ENCODE measurements around the gene ENTPD3. TPM values are rescaled to one million over a fixed set of nuclear protein-coding genes. Genes with fewer than 3 reads are reported as not detected.
A peak's percentile ranks its signal among the peaks of the same experiment; 100 is the strongest.

ENTPD3 gene
- total RNA-seq, 1 experiment from 2014 or later: 4.0 TPM

- H3K27ac Mint-ChIP-seq (ENCODE audit: unreplicated experiment): no peak overlapping the region
- H3K9me3 Mint-ChIP-seq (ENCODE audit: low read depth, unreplicated experiment): no peaks in the 10 kb centered on the region
- no peaks in the 10 kb centered on the region for H3K4me1 Mint-ChIP-seq (ENCODE audit: low read depth, unreplicated experiment)
- no peak for TF ChIP-seq CTCF (IDR thresholded peaks at IDR 0.05; ENCODE audit: unreplicated experiment)
- no TSS peak for BruUV-seq (replicated peaks)
- peaks cover 12% of the 10 kb centered on the region for H3K36me3 Mint-ChIP-seq (ENCODE audit: insufficient read depth, unreplicated experiment)
- no peak overlapping the region for H3K4me3 Mint-ChIP-seq (ENCODE audit: low read depth, unreplicated experiment)
- intact Hi-C loops (cut with micrococcal nuclease; ENCODE audit: unreplicated experiment): no loop called here
- no peak for DNase-seq
- CTCF ChIA-PET: no interaction called here
- H3K27me3 Mint-ChIP-seq (ENCODE audit: unreplicated experiment): no peaks in the 10 kb centered on the region
These were observed 4.9 kb upstream of the ENTPD3 start for GRCh38 chr3:40381904-40382616.

- H3K27me3 Mint-ChIP-seq (ENCODE audit: unreplicated experiment): no peaks in the 10 kb centered on the region
- DNase-seq: no peak
- TF ChIP-seq CTCF (IDR thresholded peaks at IDR 0.05; ENCODE audit: unreplicated experiment): no peak
- intact Hi-C loops (cut with micrococcal nuclease; ENCODE audit: unreplicated experiment): no loop called here
- CTCF ChIA-PET: no interaction called here
- no peaks in the 10 kb centered on the region for H3K9me3 Mint-ChIP-seq (ENCODE audit: low read depth, unreplicated experiment)
- no peak overlapping the region for H3K4me3 Mint-ChIP-seq (ENCODE audit: low read depth, unreplicated experiment)
- H3K27ac Mint-ChIP-seq (ENCODE audit: unreplicated experiment): no peak overlapping the region
- no TSS peak for BruUV-seq (replicated peaks)
- H3K36me3 Mint-ChIP-seq (ENCODE audit: insufficient read depth, unreplicated experiment): peaks cover 16% of the 10 kb centered on the region
- H3K4me1 Mint-ChIP-seq (ENCODE audit: low read depth, unreplicated experiment): no peaks in the 10 kb centered on the region
These were observed 4.4 kb upstream of the ENTPD3 start for GRCh38 chr3:40382617-40382979.

GRCh38 chr3:40386213-40386612 is 771 bp upstream of the ENTPD3 start:
- TF ChIP-seq CTCF (IDR thresholded peaks at IDR 0.05; ENCODE audit: unreplicated experiment): no peak
- Mint-ChIP-seq H3K36me3 (ENCODE audit: insufficient read depth, unreplicated experiment) (peaks cover 16% of the 10 kb centered on the region), H3K27me3 (ENCODE audit: unreplicated experiment) (no peaks in the 10 kb centered on the region), H3K9me3 (ENCODE audit: low read depth, unreplicated experiment) (no peaks in the 10 kb centered on the region), H3K4me3 (ENCODE audit: low read depth, unreplicated experiment) (peak overlapping the region; percentile 81), H3K27ac (ENCODE audit: unreplicated experiment) (no peak overlapping the region), H3K4me1 (ENCODE audit: low read depth, unreplicated experiment) (peaks cover 13% of the 10 kb centered on the region)
- BruUV-seq (replicated peaks): no TSS peak
- intact Hi-C loops (cut with micrococcal nuclease; ENCODE audit: unreplicated experiment): no loop called here
- no peak for DNase-seq
- CTCF ChIA-PET: interaction anchor here (0.7 kb wide), 1 partner anchor 1471 kb away, joined by 4 read pairs; no protein-coding TSS in a partner anchor

- DNase-seq: no peak
- no peaks in the 10 kb centered on the region for H3K9me3 Mint-ChIP-seq (ENCODE audit: low read depth, unreplicated experiment)
- no peak for TF ChIP-seq CTCF (IDR thresholded peaks at IDR 0.05; ENCODE audit: unreplicated experiment)
- no peaks in the 10 kb centered on the region for H3K27me3 Mint-ChIP-seq (ENCODE audit: unreplicated experiment)
- intact Hi-C loops (cut with micrococcal nuclease; ENCODE audit: unreplicated experiment): no loop called here
- no TSS peak for BruUV-seq (replicated peaks)
- no peak overlapping the region for H3K27ac Mint-ChIP-seq (ENCODE audit: unreplicated experiment)
- peaks cover 13% of the 10 kb centered on the region for H3K4me1 Mint-ChIP-seq (ENCODE audit: low read depth, unreplicated experiment)
- peak overlapping the region; percentile 81 for H3K4me3 Mint-ChIP-seq (ENCODE audit: low read depth, unreplicated experiment)
- CTCF ChIA-PET: no interaction called here
- peaks cover 16% of the 10 kb centered on the region for H3K36me3 Mint-ChIP-seq (ENCODE audit: insufficient read depth, unreplicated experiment)
These were observed 891 bp downstream of the ENTPD3 start for GRCh38 chr3:40387895-40388254.

Measured in Calu3 (cell line).